Loucy (cell line): ENCODE data around the gene SMCHD1.

Source experiments
- H2AFZ ChIP-seq: fragments of 200-600 bp; sonication (generic); 2 replicates; pipeline ENCODE4 v1.6.0; 2016; ENCODE audit warnings: antibody characterized with exemption, mild to moderate bottlenecking, low read length, moderate library complexity
- H3F3A ChIP-seq: fragments of 200-600 bp; 2 replicates; pipeline ENCODE4 v1.6.0; 2016; ENCODE audit warnings: antibody characterized with exemption, low read depth, mild to moderate bottlenecking
- H3K27me3 ChIP-seq: fragments of 200-600 bp; sonication (generic); 2 replicates; pipeline ENCODE4 v1.6.1; 2014; ENCODE audit warnings: low read length, mild to moderate bottlenecking; ENCODE audit not compliant: insufficient read depth, poor library complexity, severe bottlenecking
- H3K36me3 ChIP-seq: fragments of 200-600 bp; sonication (generic); 2 replicates; pipeline ENCODE4 v1.6.1; 2016; ENCODE audit warnings: low read length; ENCODE audit not compliant: insufficient read depth
- H3K4me1 ChIP-seq: fragments of 200-600 bp; sonication (generic); 2 replicates; pipeline ENCODE4 v1.5.1; 2014; ENCODE audit warnings: low read length, mild to moderate bottlenecking; ENCODE audit not compliant: insufficient read depth, poor library complexity, severe bottlenecking
- H3K4me2 ChIP-seq: fragments of 200-600 bp; sonication (generic); 2 replicates; pipeline ENCODE4 v1.6.0; 2014; ENCODE audit warnings: antibody characterized with exemption, low read length, low read depth, mild to moderate bottlenecking; ENCODE audit not compliant: poor library complexity, severe bottlenecking
- H3K4me3 ChIP-seq: fragments of 200-600 bp; sonication (generic); 2 replicates; pipeline ENCODE4 v1.5.1; 2014; ENCODE audit warnings: low read length, mild to moderate bottlenecking, mixed read lengths; ENCODE audit not compliant: poor library complexity, severe bottlenecking
- H3K79me2 ChIP-seq: fragments of 200-600 bp; sonication (generic); 2 replicates; pipeline ENCODE4 v1.6.1; 2014; ENCODE audit warnings: low read length; ENCODE audit not compliant: insufficient read depth
- H3K9ac ChIP-seq: fragments of 200-600 bp; sonication (generic); 2 replicates; pipeline ENCODE4 v1.6.0; 2014; ENCODE audit warnings: mild to moderate bottlenecking, low read depth, low read length, moderate library complexity; ENCODE audit not compliant: poor library complexity, severe bottlenecking
- H3K9me2 ChIP-seq: fragments of 200-600 bp; sonication (generic); replicated peaks from 2 replicates; pipeline ENCODE4 v1.6.1; 2016; ENCODE audit warnings: low read depth, low read length, mixed read lengths
- H3K9me3 ChIP-seq: fragments of 200-600 bp; sonication (generic); 2 replicates; pipeline ENCODE4 v1.6.1; 2014; ENCODE audit warnings: mild to moderate bottlenecking, antibody characterized with exemption, low read length, low read depth; ENCODE audit not compliant: insufficient read depth
- H4K20me1 ChIP-seq: fragments of 200-600 bp; sonication (generic); 2 replicates; pipeline ENCODE4 v1.6.0; 2014; ENCODE audit warnings: antibody characterized with exemption, low read length, mild to moderate bottlenecking; ENCODE audit not compliant: insufficient read depth, poor library complexity, severe bottlenecking
- EZH2phosphoT487 ChIP-seq: fragments of 200-600 bp; IDR thresholded peaks from 2 replicates; pipeline ENCODE4 v1.6.1; 2018; ENCODE audit warnings: antibody characterized with exemption, mild to moderate bottlenecking, moderate library complexity, borderline replicate concordance
- TF ChIP-seq, protein P1 (sequence below): fragments of 200-600 bp; sonication (generic); conservative IDR thresholded peaks from 2 replicates; pipeline ENCODE4 v1.5.1; 2014; ENCODE audit warnings: mild to moderate bottlenecking, antibody characterized with exemption, low read length

Gene SMCHD1

DNA sequence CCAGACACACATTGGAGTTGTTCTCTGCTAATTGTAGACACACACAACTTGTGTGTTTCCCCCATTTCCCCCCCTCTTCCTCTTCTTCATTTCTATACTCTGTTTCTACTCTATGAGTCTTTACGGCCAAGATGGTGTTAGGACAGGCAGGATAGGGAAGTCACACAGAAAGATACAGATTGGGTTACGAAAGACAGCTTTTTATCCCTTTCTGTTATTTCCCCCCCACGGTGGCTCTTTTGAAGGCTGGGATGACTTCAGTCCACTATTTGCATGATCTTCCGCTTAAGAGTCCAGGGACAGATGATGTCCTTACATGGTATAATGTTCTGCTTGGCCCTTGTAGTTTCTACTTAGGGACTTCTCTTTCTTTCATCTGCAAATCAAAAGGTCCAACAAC is 189.6 kb downstream of the SMCHD1 start:
- H3K9me3 ChIP-seq: no peaks in the 10 kb centered on the region
- H3K79me2 ChIP-seq: no peaks in the 10 kb centered on the region
- no peaks in the 10 kb centered on the region for H3F3A ChIP-seq
- no peak overlapping the region for H3K4me3 ChIP-seq
- no peaks in the 10 kb centered on the region for H4K20me1 ChIP-seq
- H2AFZ ChIP-seq: no peak overlapping the region
- no peak for TF ChIP-seq EZH2phosphoT487
- TF ChIP-seq, protein P1, sequence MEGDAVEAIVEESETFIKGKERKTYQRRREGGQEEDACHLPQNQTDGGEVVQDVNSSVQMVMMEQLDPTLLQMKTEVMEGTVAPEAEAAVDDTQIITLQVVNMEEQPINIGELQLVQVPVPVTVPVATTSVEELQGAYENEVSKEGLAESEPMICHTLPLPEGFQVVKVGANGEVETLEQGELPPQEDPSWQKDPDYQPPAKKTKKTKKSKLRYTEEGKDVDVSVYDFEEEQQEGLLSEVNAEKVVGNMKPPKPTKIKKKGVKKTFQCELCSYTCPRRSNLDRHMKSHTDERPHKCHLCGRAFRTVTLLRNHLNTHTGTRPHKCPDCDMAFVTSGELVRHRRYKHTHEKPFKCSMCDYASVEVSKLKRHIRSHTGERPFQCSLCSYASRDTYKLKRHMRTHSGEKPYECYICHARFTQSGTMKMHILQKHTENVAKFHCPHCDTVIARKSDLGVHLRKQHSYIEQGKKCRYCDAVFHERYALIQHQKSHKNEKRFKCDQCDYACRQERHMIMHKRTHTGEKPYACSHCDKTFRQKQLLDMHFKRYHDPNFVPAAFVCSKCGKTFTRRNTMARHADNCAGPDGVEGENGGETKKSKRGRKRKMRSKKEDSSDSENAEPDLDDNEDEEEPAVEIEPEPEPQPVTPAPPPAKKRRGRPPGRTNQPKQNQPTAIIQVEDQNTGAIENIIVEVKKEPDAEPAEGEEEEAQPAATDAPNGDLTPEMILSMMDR: no peak
- no peak overlapping the region for H3K9ac ChIP-seq
- H3K4me2 ChIP-seq: no peak overlapping the region
- H3K4me1 ChIP-seq: peaks cover 4% of the 10 kb centered on the region
- no peaks in the 10 kb centered on the region for H3K9me2 ChIP-seq
- H3K36me3 ChIP-seq: no peaks in the 10 kb centered on the region
- no peaks in the 10 kb centered on the region for H3K27me3 ChIP-seq

DNA sequence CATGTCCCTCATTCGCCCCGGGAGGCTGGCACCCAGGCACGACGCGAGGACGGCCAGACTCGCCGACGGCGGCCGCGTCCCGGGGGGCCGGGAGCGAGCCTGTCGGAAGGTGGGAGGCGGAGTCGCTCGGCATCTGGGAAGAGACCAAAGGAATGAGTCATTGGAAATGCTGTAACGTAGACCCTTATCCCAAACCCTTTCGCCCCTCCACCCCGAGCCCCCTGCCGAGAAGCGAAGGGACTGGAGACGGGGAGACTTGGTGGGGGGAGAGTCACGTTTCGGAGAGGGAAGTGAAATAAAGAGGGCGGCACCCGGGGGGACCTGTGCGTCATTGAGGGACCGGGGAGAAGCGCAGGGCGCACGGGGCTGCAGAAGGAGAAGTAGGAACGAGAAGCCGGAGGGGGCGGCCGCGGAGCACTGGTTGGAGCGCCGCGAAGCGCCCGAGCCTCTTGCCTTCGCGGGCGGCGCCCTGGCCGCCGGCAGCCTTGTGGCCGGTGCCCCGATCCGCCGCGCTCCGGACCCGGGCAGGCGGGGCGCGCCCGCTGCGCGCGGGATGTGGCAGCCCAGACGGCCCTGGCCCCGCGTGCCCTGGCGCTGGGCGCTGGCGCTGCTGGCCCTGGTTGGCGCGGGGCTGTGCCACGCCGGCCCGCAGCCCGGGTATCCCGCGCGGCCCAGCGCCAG is 191.2 kb downstream of the SMCHD1 start, which contains the start of gene EMILIN2:
Gene EMILIN2, plus strand, starts transcription at position 371 of the 681 bp plus-strand sequence. Its CDS starts 183 bp downstream, at position 554.
- Histone ChIP-seq H4K20me1 (no peaks in the 10 kb centered on the region), H3K9ac (no peak within 1 kb of the TSS), H3K9me2 (no peaks in the 10 kb centered on the region), H3K4me3 (peak within 1 kb of the TSS; percentile 69), H3K4me1 (peaks cover 4% of the 10 kb centered on the region), H3K27me3 (no peaks in the 10 kb centered on the region), H3K4me2 (peak within 1 kb of the TSS; percentile 82), H3K9me3 (no peaks in the 10 kb centered on the region), H3K79me2 (no peaks in the 10 kb centered on the region), H3K36me3 (no peaks in the 10 kb centered on the region), H3F3A (no peaks in the 10 kb centered on the region), H2AFZ (peak within 1 kb of the TSS; percentile 92)
- TF ChIP-seq, protein P1: no peak
- no peak for TF ChIP-seq EZH2phosphoT487

DNA sequence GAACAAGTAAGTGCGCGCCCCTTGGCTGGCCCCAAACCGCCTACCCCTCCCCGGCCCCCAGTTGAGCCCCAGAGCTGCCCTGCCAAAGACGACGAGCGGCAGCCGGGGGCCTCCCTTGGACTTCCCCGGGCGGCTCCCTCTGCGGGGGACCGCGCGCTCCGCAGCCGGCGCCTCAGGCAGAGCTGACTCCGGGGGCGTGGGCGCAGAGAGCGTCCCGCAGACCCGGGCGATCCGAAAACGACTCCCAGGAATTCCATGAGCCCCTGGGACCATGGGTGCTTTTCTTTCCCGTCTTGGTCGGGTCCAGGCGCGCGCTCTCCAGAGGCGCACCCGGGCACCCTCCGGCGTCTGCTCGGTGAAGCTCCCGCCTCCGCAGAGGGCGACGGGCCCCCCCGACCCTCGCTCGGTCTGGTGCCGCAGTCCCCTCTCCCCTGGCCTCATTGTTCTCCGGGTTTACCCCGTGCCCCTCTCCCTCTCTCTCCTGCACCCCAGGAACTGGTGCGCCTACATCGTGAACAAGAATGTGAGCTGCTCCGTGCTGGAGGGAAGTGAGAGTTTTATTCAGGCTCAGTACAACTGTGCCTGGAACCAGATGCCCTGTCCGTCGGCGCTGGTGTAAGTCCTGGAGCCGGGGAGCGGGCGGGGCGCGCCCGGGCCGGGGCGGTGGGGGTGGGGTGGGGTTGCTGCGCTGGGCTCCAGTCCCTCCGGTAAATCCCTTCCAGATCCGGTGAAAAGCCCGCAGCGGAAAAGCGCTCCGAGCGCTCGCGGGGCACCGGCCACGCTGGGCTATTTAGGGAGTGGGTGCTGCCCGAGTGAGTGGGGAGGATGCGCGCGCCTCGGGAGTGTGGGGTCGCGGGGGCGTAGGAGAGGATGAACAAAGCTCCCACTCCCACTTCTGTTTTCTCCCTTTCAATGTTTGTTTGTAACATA is 192.1 kb downstream of the SMCHD1 start:
- Histone ChIP-seq H3K9me3 (no peaks in the 10 kb centered on the region), H3K9me2 (no peaks in the 10 kb centered on the region), H3F3A (no peaks in the 10 kb centered on the region), H3K4me3 (no peak overlapping the region), H4K20me1 (no peaks in the 10 kb centered on the region), H2AFZ (no peak overlapping the region), H3K36me3 (no peaks in the 10 kb centered on the region), H3K4me1 (peaks cover 4% of the 10 kb centered on the region), H3K4me2 (no peak overlapping the region), H3K27me3 (no peaks in the 10 kb centered on the region), H3K79me2 (no peaks in the 10 kb centered on the region), H3K9ac (no peak overlapping the region)
- no peak for TF ChIP-seq EZH2phosphoT487
- TF ChIP-seq, protein P1: no peak
